IMR-90 (cell line): ENCODE results near the gene PARD3. TPM values are rescaled to one million over a fixed set of nuclear protein-coding genes. Genes with fewer than 3 reads are reported as not detected.

Experiments
- ATAC-seq: fragments of 200-7000 bp; cut with Tn5 transposase; 2 replicates; pipeline ENCODE4 v1.9.1; 2020; ENCODE audit warnings: low read depth, mild to moderate bottlenecking, moderate library complexity
- BruUV-seq: library from RNA; stranded (reverse); fragments of 400-500 nt; replicated peaks from 2 replicates; lab custom pipeline; 2021; lab: Mats Ljungman, UMichigan
- CTCF ChIA-PET: fragments of 300-600 bp; formaldehyde crosslinking; extraction: SDS; loops from one replicate; lab custom pipeline; 2021; ENCODE audit warnings: antibody characterized with exemption; lab: Yijun Ruan, JAX
- POLR2A ChIA-PET: fragments of 300-600 bp; sonication (Branson Sonifier 250); formaldehyde crosslinking; loops from one replicate; lab custom pipeline; 2022; ENCODE audit warnings: antibody characterized with exemption; ENCODE audit not compliant: unreplicated experiment; lab: Charles Lee
- DNase-seq: peaks from one replicate; pipeline ENCODE4 v3.0.0; 2013
- H2AFZ ChIP-seq: replicated peaks from 2 replicates; pipeline ENCODE3; 2013; ENCODE audit warnings: low read length, mild to moderate bottlenecking; ENCODE audit not compliant: poor library complexity
- H2AK5ac ChIP-seq: 2 replicates; pipeline ENCODE4 v1.6.1; 2013; ENCODE audit warnings: low read depth, low read length, inconsistent platforms
- H2AK9ac ChIP-seq: replicated peaks from 2 replicates; pipeline ENCODE3; 2013; ENCODE audit warnings: mild to moderate bottlenecking, low read depth, low read length, moderate library complexity; ENCODE audit not compliant: poor library complexity
- H2BK120ac ChIP-seq: 2 replicates; pipeline ENCODE4 v1.6.1; 2013; ENCODE audit warnings: low read depth, low read length, inconsistent platforms
- H2BK15ac ChIP-seq: 3 replicates; pipeline ENCODE4 v1.6.1; 2013; ENCODE audit warnings: low read depth, low read length, inconsistent platforms
- H2BK20ac ChIP-seq: 2 replicates; pipeline ENCODE4 v1.6.1; 2013; ENCODE audit warnings: low read depth, mild to moderate bottlenecking, inconsistent platforms, low read length, moderate library complexity
- H2BK5ac ChIP-seq: 2 replicates; pipeline ENCODE4 v1.6.1; 2013; ENCODE audit warnings: mild to moderate bottlenecking, low read depth, low read length, inconsistent platforms; ENCODE audit not compliant: poor library complexity, severe bottlenecking
- H3K14ac ChIP-seq: replicated peaks from 2 replicates; pipeline ENCODE4 v1.6.1; 2013; ENCODE audit warnings: low read depth, low read length, inconsistent platforms
- H3K18ac ChIP-seq: 2 replicates; pipeline ENCODE4 v1.6.1; 2013; ENCODE audit warnings: low read depth, low read length, control low read depth
- H3K23ac ChIP-seq: 2 replicates; pipeline ENCODE4 v1.6.1; 2013; ENCODE audit warnings: low read depth, low read length, inconsistent platforms
- H3K27ac ChIP-seq: 2 replicates; pipeline ENCODE4 v1.5.1; 2013; ENCODE audit warnings: mild to moderate bottlenecking, control low read depth, low read length; ENCODE audit not compliant: insufficient read depth
- H3K27me3 ChIP-seq: 2 replicates; pipeline ENCODE4 v1.6.1; 2013; ENCODE audit warnings: low read length; ENCODE audit not compliant: control insufficient read depth, insufficient read depth
- H3K36me3 ChIP-seq: 2 replicates; pipeline ENCODE4 v1.6.1; 2013; ENCODE audit warnings: low read length, mixed read lengths; ENCODE audit not compliant: control insufficient read depth, insufficient read depth
- H3K4ac ChIP-seq: 2 replicates; pipeline ENCODE4 v1.6.1; 2013; ENCODE audit warnings: low read depth, low read length, inconsistent platforms
- H3K4me1 ChIP-seq: 2 replicates; pipeline ENCODE4 v1.6.1; 2013; ENCODE audit warnings: low read length, mixed read lengths; ENCODE audit not compliant: control insufficient read depth, insufficient read depth
- H3K4me2 ChIP-seq: 2 replicates; pipeline ENCODE4 v1.6.1; 2013; ENCODE audit warnings: low read depth, mild to moderate bottlenecking, control low read depth, low read length, moderate library complexity
- H3K4me3 ChIP-seq: 2 replicates; pipeline ENCODE4 v1.5.1; 2013; ENCODE audit warnings: low read depth, mild to moderate bottlenecking, control low read depth, low read length, moderate library complexity; ENCODE audit not compliant: insufficient read depth
- H3K56ac ChIP-seq: 2 replicates; pipeline ENCODE4 v1.6.1; 2013; ENCODE audit warnings: low read length, inconsistent platforms; ENCODE audit not compliant: insufficient read depth; ENCODE audit errors: extremely low read depth
- H3K79me1 ChIP-seq, 2 experiments: 2 replicates each; pipeline ENCODE4 v1.6.1; 2013; ENCODE audit warnings: low read length in 2 of 2, inconsistent platforms in 1 of 2, low read depth in 1 of 2
- H3K9ac ChIP-seq: 2 replicates; pipeline ENCODE4 v1.6.1; 2013; ENCODE audit warnings: low read depth, low read length, control low read depth
- H3K9me1 ChIP-seq: 2 replicates; pipeline ENCODE4 v1.6.1; 2013; ENCODE audit warnings: low read length, inconsistent platforms; ENCODE audit not compliant: insufficient read depth
- H3K9me3 ChIP-seq: 2 replicates; pipeline ENCODE4 v1.6.1; 2013; ENCODE audit warnings: low read length; ENCODE audit not compliant: control insufficient read depth, insufficient read depth
- H4K20me1 ChIP-seq: 2 replicates; pipeline ENCODE4 v1.6.1; 2013; ENCODE audit warnings: low read length, inconsistent platforms; ENCODE audit not compliant: insufficient read depth
- H4K5ac ChIP-seq: 2 replicates; pipeline ENCODE4 v1.6.1; 2013; ENCODE audit warnings: mild to moderate bottlenecking, low read depth, low read length, control low read depth
- H4K8ac ChIP-seq, 2 experiments: 2 replicates each; pipeline ENCODE4 v1.6.1; 2013; ENCODE audit warnings: low read depth in 2 of 2, low read length in 2 of 2, control low read depth in 1 of 2, inconsistent platforms in 1 of 2
- H4K91ac ChIP-seq: 2 replicates; pipeline ENCODE4 v1.6.1; 2013; ENCODE audit warnings: low read depth, low read length, inconsistent platforms; ENCODE audit not compliant: insufficient read depth
- BHLHE40 ChIP-seq: fragments of 150-350 bp; IDR thresholded peaks from 2 replicates; pipeline ENCODE4 v1.6.1; 2016; ENCODE audit warnings: mild to moderate bottlenecking, low read depth, low read length
- CEBPB ChIP-seq: IDR thresholded peaks from 2 replicates; pipeline ENCODE4 v1.6.1; 2012; ENCODE audit warnings: low read depth, low read length, improper control_type of control experiment
- CHD1 ChIP-seq: IDR thresholded peaks from 2 replicates; pipeline ENCODE4 v1.6.1; 2012; ENCODE audit warnings: low read depth, low read length, improper control_type of control experiment
- ELK1 ChIP-seq: fragments of 150-350 bp; IDR thresholded peaks from 2 replicates; pipeline ENCODE4 v1.6.1; 2016; ENCODE audit warnings: low read depth, mild to moderate bottlenecking, low read length, moderate library complexity, borderline replicate concordance
- FOS ChIP-seq: fragments of 150-350 bp; IDR thresholded peaks from 2 replicates; pipeline ENCODE4 v1.6.1; 2016; ENCODE audit warnings: low read depth, low read length
- MAFK ChIP-seq: IDR thresholded peaks from 2 replicates; pipeline ENCODE4 v1.6.1; 2012; ENCODE audit warnings: low read depth, low read length, improper control_type of control experiment
- MAZ ChIP-seq: IDR thresholded peaks from 2 replicates; pipeline ENCODE4 v1.6.1; 2012; ENCODE audit warnings: low read depth, mild to moderate bottlenecking, low read length, improper control_type of control experiment, moderate library complexity, borderline replicate concordance
- MXI1 ChIP-seq: IDR thresholded peaks from 2 replicates; pipeline ENCODE4 v1.6.1; 2012; ENCODE audit warnings: low read depth, mild to moderate bottlenecking, low read length, moderate library complexity, borderline replicate concordance
- POLR2A ChIP-seq: IDR thresholded peaks from 2 replicates; pipeline ENCODE4 v1.6.1; 2012; ENCODE audit warnings: mild to moderate bottlenecking, low read depth, low read length
- RAD21 ChIP-seq: IDR thresholded peaks from 2 replicates; pipeline ENCODE4 v1.6.1; 2012; ENCODE audit warnings: low read length, improper control_type of control experiment
- RCOR1 ChIP-seq: IDR thresholded peaks from 2 replicates; pipeline ENCODE4 v1.6.1; 2012; ENCODE audit warnings: mild to moderate bottlenecking, low read length, improper control_type of control experiment; ENCODE audit not compliant: insufficient replicate concordance
- USF2 ChIP-seq: fragments of 150-350 bp; IDR thresholded peaks from 2 replicates; pipeline ENCODE4 v1.6.1; 2017; ENCODE audit warnings: mild to moderate bottlenecking, antibody characterized with exemption, low read length, low read depth
- WGBS, 2 experiments: methylation state at CpG; one replicate each; pipeline versions ENCODE4 v1.1.5 to v1.1.7; 2013; ENCODE audit warnings: missing lambda C conversion rate in 2 of 2; ENCODE audit not compliant: insufficient read length in 1 of 2; ENCODE audit errors: extremely low coverage in 2 of 2; 5-methylcytosine and 5-hydroxymethylcytosine counted together
- dilution Hi-C: fragments of 300-500 bp; cut with HindIII; formaldehyde crosslinking; loops from one replicate; pipeline ENCODE4 v1.14.3; 2018; ENCODE audit warnings: low sequenced_read_pairs; ENCODE audit not compliant: unreplicated experiment
- in situ Hi-C: fragments of 300-500 bp; cut with MboI; formaldehyde crosslinking; loops from 3 replicates; pipeline ENCODE4 v1.14.3; 2019; ENCODE audit warnings: low sequenced_read_pairs, inconsistent platforms, mixed read lengths
- intact Hi-C: fragments of 100-400 bp; cut with micrococcal nuclease; formaldehyde crosslinking; loops from 2 replicates; pipeline ENCODE4 v1.10.0; 2022
- polyA plus RNA-seq, 3 experiments: library from polyadenylated mRNA; depleted of rRNA; stranded (reverse); fragments of >200 nt; gene quantifications; 2 replicates each; pipeline ENCODE4 v1.2.3, GENCODE V29; 2012; ENCODE audit warnings: low replicate concordance in 1 of 3
- total RNA-seq: library from RNA; depleted of rRNA; stranded (reverse); fragments of >200 nt; gene quantifications from 2 replicates; pipeline ENCODE4 v1.2.3, GENCODE V29; 2012

The PARD3 gene
- total and polyA plus RNA-seq, 2 of the 4 experiments (the other 2 are of a cell fraction), result 14.6 to 37.5 TPM

GRCh38 chr10:34290412-34291081, 524.5 kb downstream of the PARD3 start:
- peak overlapping the region; percentile 57; the same call in 1 of the 2 replicates for H2BK120ac ChIP-seq
- H3K27ac ChIP-seq, result peak overlapping the region; percentile 74; the same call in 1 of the 2 replicates
- intact Hi-C loops, result loop anchor here (5.0 kb wide), 1 partner anchor 958 kb away; the partner anchor contains the start of gene NRP1
- peak overlapping the region; percentile 32; the same call in 1 of the 2 replicates for H2AK5ac ChIP-seq
- POLR2A ChIA-PET, result no interaction called here
- TF ChIP-seq CEBPB, result peak; percentile 81
- TF ChIP-seq ELK1, result no peak
- no peak for TF ChIP-seq BHLHE40
- 0 out of 2 replicates have a peak, but pooled peaks have one; percentile 54 for TF ChIP-seq MXI1
- no peak for TF ChIP-seq MAFK
- 0 out of 2 replicates have a peak, but pooled peaks have one; percentile 36 for TF ChIP-seq FOS
- no peak for TF ChIP-seq CHD1
- TF ChIP-seq RAD21, result no peak
- TF ChIP-seq MAZ, result no peak
- TF ChIP-seq POLR2A, result no peak
- no peak for TF ChIP-seq USF2
- TF ChIP-seq RCOR1, result no peak
- no peak overlapping the region for H4K5ac ChIP-seq
- H3K9ac ChIP-seq, result no peak overlapping the region
- no peak overlapping the region for H3K23ac ChIP-seq
- H3K56ac ChIP-seq, result no peak overlapping the region
- H4K20me1 ChIP-seq, result no peaks in the 10 kb centered on the region; the same call in 1 of the 2 replicates
- 0 out of 2 replicates have a peak overlapping the region, but pooled peaks have one; percentile 24 for H3K14ac ChIP-seq
- DNase-seq (peak; percentile 87), ATAC-seq (peak; percentile 87)
- dilution Hi-C loops, result no loop called here
- H3K4me3 ChIP-seq, result no peak overlapping the region
- H3K4me2 ChIP-seq, result no peak overlapping the region
- H2BK20ac ChIP-seq, result peak overlapping the region; percentile 47; the same call in 1 of the 2 replicates
- H3K36me3 ChIP-seq, result no peaks in the 10 kb centered on the region
- CTCF ChIA-PET, result interaction anchor here (0.5 kb wide), 1 partner anchor 106 kb away, joined by 4 read pairs; no protein-coding TSS in a partner anchor
- H2BK5ac ChIP-seq, result peak overlapping the region; percentile 45
- 0 out of 2 replicates have a peak overlapping the region, but pooled peaks have one; percentile 49 for H3K18ac ChIP-seq
- H3K4me1 ChIP-seq, result peaks cover 14% of the 10 kb centered on the region
- BruUV-seq, result no TSS peak
- 0 out of 4 replicates have a peak, but pooled peaks cover 0 to 2% of the 10 kb centered on the region in 2 experiments for H3K79me1 ChIP-seq
- H3K9me1 ChIP-seq, result peaks cover 12% of the 10 kb centered on the region
- H2BK15ac ChIP-seq, result no peak overlapping the region
- H4K8ac ChIP-seq, result no peak overlapping the region
- H2AK9ac ChIP-seq, result no peak overlapping the region
- H4K91ac ChIP-seq, result no peak overlapping the region
- 67% methylated on average over 1 of the region's 2 CpGs; no CpG with 5 or more reads in 1 of the 2 experiments for WGBS, 2 experiments
- peak overlapping the region; percentile 62 for H3K4ac ChIP-seq
- no peaks in the 10 kb centered on the region for H3K9me3 ChIP-seq
- no peak overlapping the region for H2AFZ ChIP-seq
- in situ Hi-C loops, result no loop called here
- H3K27me3 ChIP-seq, result no peaks in the 10 kb centered on the region
